GM12892 (cell line): ENCODE results near the gene TPMT.

ENCODE experiments used
- POLR2A ChIP-seq: IDR thresholded peaks from 2 replicates; pipeline ENCODE4 v1.6.1; 2011; ENCODE audit warnings: low read depth, low read length, control low read depth
- TAF1 ChIP-seq: IDR thresholded peaks from 2 replicates; pipeline ENCODE4 v1.6.1; 2011; ENCODE audit warnings: low read depth, mild to moderate bottlenecking, control low read depth, low read length, borderline replicate concordance

- TF ChIP-seq TAF1, result no peak
- TF ChIP-seq POLR2A, result no peak
Measured at GRCh38 chr6:18182568-18182967, 27.7 kb upstream of the TPMT start.
